Osteoblast (primary cell): ENCODE measurements around the gene SLC37A4. TPM values are rescaled to one million over a fixed set of nuclear protein-coding genes. Genes with fewer than 3 reads are reported as not detected.

ENCODE experiments used
- DNase-seq: peaks from one replicate; pipeline ENCODE4 v3.0.0; 2011; ENCODE audit warnings: low spot score, mixed read lengths; ENCODE audit not compliant: insufficient read length; ENCODE audit errors: missing footprints
- H2AFZ ChIP-seq: 2 replicates; pipeline ENCODE4 v1.6.0; 2011; ENCODE audit warnings: mild to moderate bottlenecking, low read length
- H3K27ac ChIP-seq: 2 replicates; pipeline ENCODE4 v1.5.1; 2011; ENCODE audit warnings: mild to moderate bottlenecking, low read depth, low read length, moderate library complexity
- H3K27me3 ChIP-seq: 2 replicates; pipeline ENCODE4 v1.6.0; 2012; ENCODE audit warnings: mild to moderate bottlenecking, control low read depth, inconsistent platforms, low read length, moderate library complexity; ENCODE audit not compliant: insufficient read depth
- H3K36me3 ChIP-seq: 2 replicates; pipeline ENCODE4 v1.5.1; 2011; ENCODE audit warnings: mild to moderate bottlenecking, low read length, control low read depth, moderate library complexity; ENCODE audit not compliant: insufficient read depth
- H3K4me1 ChIP-seq: 2 replicates; pipeline ENCODE4 v1.5.1; 2011; ENCODE audit warnings: mild to moderate bottlenecking, low read length, control low read depth, moderate library complexity; ENCODE audit not compliant: insufficient read depth
- H3K4me2 ChIP-seq: 2 replicates; pipeline ENCODE4 v1.6.0; 2011; ENCODE audit warnings: mild to moderate bottlenecking, low read length; ENCODE audit not compliant: insufficient read depth
- H3K4me3 ChIP-seq: fragments of 200-600 bp; sonication (generic); 3 replicates; pipeline ENCODE4 v1.5.1; 2012; ENCODE audit warnings: mild to moderate bottlenecking, low read length, inconsistent platforms; ENCODE audit not compliant: insufficient read depth
- H3K79me2 ChIP-seq: 2 replicates; pipeline ENCODE4 v1.6.0; 2012; ENCODE audit warnings: mild to moderate bottlenecking, low read length, control low read depth, inconsistent platforms; ENCODE audit not compliant: insufficient read depth
- H3K9me3 ChIP-seq: 2 replicates; pipeline ENCODE4 v1.5.1; 2011; ENCODE audit warnings: low read depth, low read length, control low read depth
- H4K20me1 ChIP-seq: 2 replicates; pipeline ENCODE4 v1.6.0; 2012; ENCODE audit warnings: mild to moderate bottlenecking, low read length, control low read depth; ENCODE audit not compliant: insufficient read depth
- CTCF ChIP-seq: IDR thresholded peaks from 2 replicates; pipeline ENCODE4 v1.5.1; 2011; ENCODE audit warnings: mild to moderate bottlenecking, low read depth, low read length, moderate library complexity; ENCODE audit errors: extremely low read depth
- total RNA-seq: library from RNA; depleted of rRNA; stranded (reverse); fragments of >200 nt; gene quantifications from 2 replicates; pipeline ENCODE4 v1.2.3, GENCODE V29; 2012

The SLC37A4 gene
- total RNA-seq, 1 donor: 14.8 TPM

GRCh38 chr11:119011476-119012053 is 19.1 kb downstream of the SLC37A4 start:
- H2AFZ ChIP-seq: no peak overlapping the region
- no peak overlapping the region for H3K4me3 ChIP-seq
- H3K79me2 ChIP-seq: peaks cover 12% of the 10 kb centered on the region
- TF ChIP-seq CTCF: no peak
- DNase-seq: no peak
- H3K9me3 ChIP-seq: no peaks in the 10 kb centered on the region
- H3K4me2 ChIP-seq: no peak overlapping the region
- H3K36me3 ChIP-seq: peaks cover 59% of the 10 kb centered on the region
- no peak overlapping the region for H3K27ac ChIP-seq
- H4K20me1 ChIP-seq: no peaks in the 10 kb centered on the region
- no peaks in the 10 kb centered on the region for H3K27me3 ChIP-seq
- peaks cover 5% of the 10 kb centered on the region for H3K4me1 ChIP-seq

- Histone ChIP-seq H3K27me3 (no peaks in the 10 kb centered on the region), H3K4me1 (no peaks in the 10 kb centered on the region), H3K4me3 (no peak overlapping the region), H2AFZ (no peak overlapping the region), H3K27ac (no peak overlapping the region), H4K20me1 (no peaks in the 10 kb centered on the region), H3K4me2 (no peak overlapping the region), H3K79me2 (no peaks in the 10 kb centered on the region), H3K9me3 (no peaks in the 10 kb centered on the region), H3K36me3 (peaks cover 48% of the 10 kb centered on the region)
- TF ChIP-seq CTCF: no peak
- no peak for DNase-seq
These were observed 24.0 kb downstream of the SLC37A4 start for GRCh38 chr11:119006656-119007055.

- H3K4me2 ChIP-seq: no peak overlapping the region
- no peaks in the 10 kb centered on the region for H3K27me3 ChIP-seq
- H3K4me3 ChIP-seq: no peak overlapping the region
- DNase-seq: no peak
- peaks cover 33% of the 10 kb centered on the region for H3K4me1 ChIP-seq
- H3K27ac ChIP-seq: no peak overlapping the region
- H2AFZ ChIP-seq: no peak overlapping the region
- H3K79me2 ChIP-seq: peaks cover 22% of the 10 kb centered on the region
- peaks cover 32% of the 10 kb centered on the region for H3K36me3 ChIP-seq
- TF ChIP-seq CTCF: no peak
- no peaks in the 10 kb centered on the region for H3K9me3 ChIP-seq
- H4K20me1 ChIP-seq: no peaks in the 10 kb centered on the region
These were observed 29.8 kb downstream of the SLC37A4 start for GRCh38 chr11:119000906-119001305.

GRCh38 chr11:118998822-118999221 is 31.9 kb downstream of the SLC37A4 start:
- H3K27ac ChIP-seq: peak overlapping the region; percentile 77
- peaks cover 20% of the 10 kb centered on the region for H3K36me3 ChIP-seq
- H3K4me3 ChIP-seq: peak overlapping the region; percentile 90
- peak overlapping the region; percentile 99 for H3K4me2 ChIP-seq
- TF ChIP-seq CTCF: no peak
- no peaks in the 10 kb centered on the region for H3K9me3 ChIP-seq
- peaks cover 33% of the 10 kb centered on the region for H3K4me1 ChIP-seq
- H3K27me3 ChIP-seq: no peaks in the 10 kb centered on the region
- peak; percentile 72 for DNase-seq
- H2AFZ ChIP-seq: peak overlapping the region; percentile 99
- peaks cover 22% of the 10 kb centered on the region for H3K79me2 ChIP-seq
- no peaks in the 10 kb centered on the region for H4K20me1 ChIP-seq
